IPS-20b (cell line): Measurements from ENCODE around the gene APC.

Experiments
- H3K27ac ChIP-seq: one replicate; pipeline ENCODE4 v1.5.1; 2013; ENCODE audit warnings: low read length
- H3K27me3 ChIP-seq: 2 replicates; pipeline ENCODE4 v1.6.1; 2013; ENCODE audit warnings: mild to moderate bottlenecking, low read length, inconsistent platforms; ENCODE audit not compliant: insufficient read depth
- H3K36me3 ChIP-seq: 2 replicates; pipeline ENCODE4 v1.6.1; 2013; ENCODE audit warnings: low read depth, mild to moderate bottlenecking, inconsistent platforms, low read length, moderate library complexity; ENCODE audit not compliant: insufficient read depth
- H3K4me1 ChIP-seq: 2 replicates; pipeline ENCODE4 v1.6.1; 2013; ENCODE audit warnings: mild to moderate bottlenecking, control low read depth, inconsistent platforms, low read length, moderate library complexity; ENCODE audit not compliant: insufficient read depth
- H3K4me3 ChIP-seq: 2 replicates; pipeline ENCODE4 v1.5.1; 2013; ENCODE audit warnings: mild to moderate bottlenecking, low read length, inconsistent platforms
- H3K9ac ChIP-seq: 2 replicates; pipeline ENCODE4 v1.6.1; 2013; ENCODE audit warnings: low read depth, mild to moderate bottlenecking, inconsistent platforms, low read length, moderate library complexity
- H3K9me3 ChIP-seq: 2 replicates; pipeline ENCODE4 v1.6.1; 2013; ENCODE audit warnings: mild to moderate bottlenecking, low read depth, low read length, inconsistent platforms; ENCODE audit not compliant: insufficient read depth

APC gene

GRCh38 chr5:112863549-112863948 is 125.9 kb downstream of the APC start:
- Histone ChIP-seq H3K4me3 (no peak overlapping the region), H3K9ac (no peak overlapping the region), H3K36me3 (peaks cover 63% of the 10 kb centered on the region)

GRCh38 chr5:112865128-112865527 is 127.4 kb downstream of the APC start:
- peaks cover 78% of the 10 kb centered on the region for H3K36me3 ChIP-seq

More at GRCh38 chr5:112863549-112863948, 125.9 kb downstream of the APC start:
- no peaks in the 10 kb centered on the region for H3K4me1 ChIP-seq
- peaks cover 11% of the 10 kb centered on the region; the same call in 1 of the 2 replicates for H3K27me3 ChIP-seq
- H3K9me3 ChIP-seq: no peaks in the 10 kb centered on the region
- no peak overlapping the region for H3K27ac ChIP-seq

DNA sequence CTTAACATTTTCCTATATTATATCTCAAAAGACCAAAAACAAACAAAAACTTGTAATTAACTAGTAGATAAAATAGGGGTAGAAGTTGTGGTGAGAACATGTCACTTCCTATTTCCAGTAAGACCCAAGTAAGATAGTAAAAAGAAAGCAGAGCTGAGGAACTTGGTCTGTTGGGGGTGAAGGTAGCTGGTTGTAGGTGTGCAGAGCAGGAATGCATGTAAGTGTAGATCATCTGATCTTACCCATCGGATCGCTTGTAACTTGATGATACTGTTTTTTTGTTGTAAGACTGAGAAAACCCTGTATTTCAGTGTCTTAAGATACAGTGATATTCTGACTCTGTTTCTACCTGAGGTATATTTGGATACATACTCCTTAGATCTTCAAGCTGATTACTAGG is 129.1 kb downstream of the APC start:
- H3K9ac ChIP-seq: no peak overlapping the region
- no peaks in the 10 kb centered on the region for H3K9me3 ChIP-seq
- H3K27ac ChIP-seq: no peak overlapping the region
- H3K4me3 ChIP-seq: no peak overlapping the region
- H3K27me3 ChIP-seq: no peaks in the 10 kb centered on the region
- peaks cover 89% of the 10 kb centered on the region for H3K36me3 ChIP-seq
- no peaks in the 10 kb centered on the region for H3K4me1 ChIP-seq

More at GRCh38 chr5:112865128-112865527, 127.4 kb downstream of the APC start:
- no peak overlapping the region for H3K27ac ChIP-seq
- no peak overlapping the region for H3K9ac ChIP-seq
- no peaks in the 10 kb centered on the region for H3K4me1 ChIP-seq
- H3K4me3 ChIP-seq: no peak overlapping the region
- no peaks in the 10 kb centered on the region for H3K27me3 ChIP-seq
- no peaks in the 10 kb centered on the region for H3K9me3 ChIP-seq

DNA sequence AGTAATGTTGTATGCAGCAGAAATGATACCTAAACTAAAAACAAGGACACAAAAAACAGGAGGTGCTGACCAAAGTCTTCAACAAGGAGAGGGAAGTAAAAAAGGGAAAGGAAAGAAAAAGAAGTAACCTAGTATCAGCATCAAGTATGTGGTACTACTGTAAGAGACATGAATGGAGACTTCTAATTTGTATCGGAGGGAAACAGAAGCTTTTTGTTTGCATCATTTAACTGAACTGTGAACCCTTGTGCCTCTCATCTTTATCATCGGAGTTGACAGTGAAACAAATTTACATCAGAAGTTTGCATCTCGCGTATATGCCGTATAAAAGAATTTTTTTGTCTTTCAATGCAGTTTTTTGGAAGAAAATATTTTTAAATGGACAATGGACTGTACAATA is 129.7 kb downstream of the APC start:
- Histone ChIP-seq H3K9ac (no peak overlapping the region), H3K36me3 (peaks cover 88% of the 10 kb centered on the region), H3K27ac (no peak overlapping the region), H3K9me3 (no peaks in the 10 kb centered on the region), H3K4me3 (no peak overlapping the region), H3K4me1 (no peaks in the 10 kb centered on the region), H3K27me3 (no peaks in the 10 kb centered on the region)

DNA sequence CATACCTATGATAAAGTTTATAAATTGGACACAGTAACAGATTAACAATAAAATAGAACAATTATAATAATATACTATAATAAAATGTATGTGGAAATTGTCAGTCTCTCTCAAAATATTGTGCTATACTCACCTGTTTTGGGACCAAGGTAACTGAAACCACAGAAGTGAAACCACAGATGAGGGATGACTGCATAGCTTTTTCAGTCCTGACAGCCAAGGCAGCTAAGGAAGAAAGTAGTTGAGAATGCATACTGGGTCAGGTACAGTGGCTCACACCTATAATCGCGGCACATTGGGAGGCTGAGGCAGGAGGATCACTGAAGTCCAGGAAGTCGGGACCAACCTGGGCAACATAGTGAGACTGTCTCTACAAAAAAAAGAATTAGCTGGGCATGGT is 132.3 kb downstream of the APC start:
- Histone ChIP-seq H3K9me3 (no peaks in the 10 kb centered on the region), H3K9ac (no peak overlapping the region), H3K27ac (no peak overlapping the region), H3K4me3 (no peak overlapping the region), H3K27me3 (no peaks in the 10 kb centered on the region), H3K36me3 (peaks cover 71% of the 10 kb centered on the region), H3K4me1 (no peaks in the 10 kb centered on the region)

- Histone ChIP-seq H3K27me3 (no peaks in the 10 kb centered on the region), H3K4me1 (peaks cover 2% of the 10 kb centered on the region; the same call in 1 of the 2 replicates)
These were observed 133.3 kb downstream of the APC start for GRCh38 chr5:112870966-112871365.

GRCh38 chr5:112876362-112876761 is 138.7 kb downstream of the APC start:
- no peaks in the 10 kb centered on the region for H3K9me3 ChIP-seq
- H3K4me3 ChIP-seq: peak overlapping the region; percentile 1; the same call in 1 of the 2 replicates
- H3K9ac ChIP-seq: no peak overlapping the region; the same call in 1 of the 2 replicates
- H3K4me1 ChIP-seq: peaks cover 15% of the 10 kb centered on the region
- peaks cover 62% of the 10 kb centered on the region for H3K36me3 ChIP-seq
- H3K27me3 ChIP-seq: no peaks in the 10 kb centered on the region
- H3K27ac ChIP-seq: no peak overlapping the region

More at GRCh38 chr5:112870966-112871365, 133.3 kb downstream of the APC start:
- Histone ChIP-seq H3K36me3 (peaks cover 70% of the 10 kb centered on the region), H3K9me3 (no peaks in the 10 kb centered on the region), H3K9ac (no peak overlapping the region), H3K4me3 (no peak overlapping the region), H3K27ac (no peak overlapping the region)

DNA sequence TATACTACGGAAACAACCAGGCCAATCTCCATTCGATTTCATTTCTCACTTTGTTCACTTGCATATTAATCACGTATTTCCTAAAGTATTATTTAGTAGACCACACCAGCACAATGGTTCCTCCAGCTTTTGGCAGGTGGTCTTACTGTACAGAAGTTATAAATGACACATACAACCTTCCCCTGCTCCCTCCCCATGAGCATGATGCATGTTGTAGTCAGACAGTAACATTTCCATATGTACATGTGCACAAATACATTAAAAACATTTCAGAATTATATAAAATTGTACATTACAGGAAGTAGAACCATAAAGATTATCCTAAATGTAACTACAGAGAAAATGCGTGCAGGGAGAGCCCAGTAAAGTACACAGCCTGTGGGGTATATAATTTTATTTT is 140.4 kb downstream of the APC start:
- Histone ChIP-seq H3K27ac (no peak overlapping the region), H3K9ac (no peak overlapping the region), H3K27me3 (no peaks in the 10 kb centered on the region), H3K4me1 (peaks cover 15% of the 10 kb centered on the region), H3K9me3 (no peaks in the 10 kb centered on the region), H3K4me3 (no peak overlapping the region), H3K36me3 (peaks cover 74% of the 10 kb centered on the region)

- no peak overlapping the region for H3K27ac ChIP-seq
- no peaks in the 10 kb centered on the region for H3K9me3 ChIP-seq
- peaks cover 80% of the 10 kb centered on the region for H3K36me3 ChIP-seq
- H3K27me3 ChIP-seq: no peaks in the 10 kb centered on the region
- H3K4me1 ChIP-seq: peaks cover 15% of the 10 kb centered on the region
- H3K4me3 ChIP-seq: no peak overlapping the region
- no peak overlapping the region for H3K9ac ChIP-seq
These were observed 141.1 kb downstream of the APC start for GRCh38 chr5:112878760-112879159.

- Histone ChIP-seq H3K27ac (no peak overlapping the region), H3K4me1 (peaks cover 15% of the 10 kb centered on the region), H3K9me3 (no peaks in the 10 kb centered on the region), H3K9ac (no peak overlapping the region), H3K36me3 (peaks cover 88% of the 10 kb centered on the region), H3K27me3 (no peaks in the 10 kb centered on the region), H3K4me3 (no peak overlapping the region)
These were observed 142.7 kb downstream of the APC start for GRCh38 chr5:112880219-112880964.

DNA sequence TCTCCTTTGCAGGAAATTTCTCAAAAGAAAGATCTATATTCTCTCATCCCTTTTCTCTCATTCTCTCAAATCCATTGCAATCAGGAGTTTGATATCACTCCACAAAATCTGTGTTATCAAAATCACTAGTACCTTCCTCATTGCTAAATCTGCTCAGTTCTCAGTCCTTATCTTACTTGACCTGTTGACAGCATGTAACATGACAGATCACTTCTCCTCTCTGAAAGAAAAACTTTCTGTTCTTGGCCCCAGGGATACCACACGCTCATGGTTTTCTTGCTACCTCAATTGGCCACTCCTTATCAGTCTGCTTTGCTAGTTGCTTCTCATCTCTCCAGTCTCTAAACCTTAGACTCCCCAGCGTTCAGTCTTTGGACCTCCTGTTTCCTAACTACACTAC is 145.5 kb downstream of the APC start:
- H3K4me3 ChIP-seq: no peak overlapping the region
- H3K9me3 ChIP-seq: no peaks in the 10 kb centered on the region
- H3K27ac ChIP-seq: no peak overlapping the region
- no peak overlapping the region for H3K9ac ChIP-seq
- H3K4me1 ChIP-seq: no peaks in the 10 kb centered on the region; the same call in 1 of the 2 replicates
- no peaks in the 10 kb centered on the region for H3K27me3 ChIP-seq
- H3K36me3 ChIP-seq: peaks cover 81% of the 10 kb centered on the region

- H3K4me3 ChIP-seq: no peak overlapping the region
- H3K4me1 ChIP-seq: no peaks in the 10 kb centered on the region
- H3K36me3 ChIP-seq: peaks cover 69% of the 10 kb centered on the region
- H3K9ac ChIP-seq: no peak overlapping the region
- no peak overlapping the region for H3K27ac ChIP-seq
- H3K9me3 ChIP-seq: no peaks in the 10 kb centered on the region
- no peaks in the 10 kb centered on the region for H3K27me3 ChIP-seq
These were observed 147.3 kb downstream of the APC start for GRCh38 chr5:112885001-112885400.
